CD4-positive, alpha-beta T cell treated with Interleukin-2 at 100 ng/mL for 4 hours (primary cell): Measurements from ENCODE around the gene GNAT1.
A peak's percentile ranks its signal among the peaks of the same experiment; 100 is the strongest.

ENCODE experiments used
- DNase-seq: peaks from one replicate; pipeline ENCODE4 v3.0.0-alpha.2; 2020; ENCODE audit warnings: low spot score

The GNAT1 gene

DNA sequence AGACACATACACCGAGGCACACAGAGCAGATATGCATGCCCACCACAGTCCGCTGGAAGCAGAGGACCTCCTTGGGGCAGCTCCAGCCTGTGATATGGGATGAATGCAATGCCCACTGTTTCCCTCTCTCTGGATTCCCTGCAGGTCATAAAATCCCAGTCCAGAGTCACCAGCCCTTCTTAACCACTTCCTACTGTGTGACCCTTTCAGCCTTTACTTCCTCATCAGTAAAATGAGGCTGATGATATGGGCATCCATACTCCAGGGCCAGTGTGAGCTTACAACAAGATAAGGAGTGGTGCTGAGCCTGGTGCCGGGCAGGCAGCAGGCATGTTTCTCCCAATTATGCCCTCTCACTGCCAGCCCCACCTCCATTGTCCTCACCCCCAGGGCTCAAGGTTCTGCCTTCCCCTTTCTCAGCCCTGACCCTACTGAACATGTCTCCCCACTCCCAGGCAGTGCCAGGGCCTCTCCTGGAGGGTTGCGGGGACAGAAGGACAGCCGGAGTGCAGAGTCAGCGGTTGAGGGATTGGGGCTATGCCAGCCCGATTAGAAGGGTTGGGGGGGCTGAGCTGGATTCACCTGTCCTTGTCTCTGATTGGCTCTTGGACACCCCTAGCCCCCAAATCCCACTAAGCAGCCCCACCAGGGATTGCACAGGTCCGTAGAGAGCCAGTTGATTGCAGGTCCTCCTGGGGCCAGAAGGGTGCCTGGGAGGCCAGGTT lies at the start of gene GNAT1:
Gene GNAT1 (plus strand): TSS at position 675 of the 725 bp plus-strand sequence. CDS start 116 bp downstream, outside the sequence.
- no peak for DNase-seq

DNA sequence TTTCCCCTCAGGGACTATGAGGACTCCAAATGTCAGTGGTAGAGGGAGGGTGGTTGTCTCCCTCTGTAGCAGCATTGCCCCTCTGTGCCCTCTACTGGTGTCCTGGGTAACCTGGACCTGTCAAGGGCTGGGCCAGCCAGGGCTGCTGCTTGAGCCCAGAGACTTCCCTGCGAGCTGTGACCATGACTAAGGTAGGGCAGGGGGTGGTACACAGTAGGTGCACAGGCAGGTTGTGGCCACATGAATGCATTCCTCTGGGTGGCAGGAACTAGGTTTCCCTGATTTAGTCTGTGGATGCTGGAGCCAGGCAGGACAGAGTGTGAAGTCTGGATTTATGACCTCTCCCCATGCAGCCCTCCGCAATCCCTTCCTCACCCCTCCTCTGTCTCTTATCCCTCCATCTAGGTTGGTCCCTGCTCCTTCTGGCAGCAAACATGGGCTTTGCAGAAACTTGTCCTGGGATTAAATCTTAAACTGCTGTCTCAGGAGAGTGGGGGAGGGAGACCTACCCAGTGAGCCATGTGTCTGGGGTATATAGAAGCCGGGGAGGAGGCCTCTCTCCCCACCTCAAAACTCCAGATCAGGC lies 45.0 kb upstream of the GNAT1 start:
- no peak for DNase-seq

DNA sequence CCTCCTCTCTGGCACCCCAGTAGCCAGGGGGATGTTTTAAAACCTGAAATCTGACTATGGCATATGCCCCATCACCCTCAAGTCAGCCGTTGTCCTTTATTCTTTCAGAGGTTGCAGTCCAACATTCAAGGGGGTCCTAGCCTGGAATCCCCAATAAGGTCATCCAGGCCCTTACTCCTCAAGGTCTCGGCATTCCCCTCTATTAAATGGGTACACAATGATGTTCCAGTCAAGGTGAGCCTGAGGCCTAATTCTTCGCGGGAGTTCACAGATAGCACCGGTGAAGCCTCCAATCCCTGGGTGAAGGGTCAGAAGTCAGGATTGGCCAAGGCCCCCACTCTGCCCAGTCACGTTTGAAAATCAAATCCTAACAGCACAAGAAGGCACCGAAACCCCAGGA lies 44.4 kb upstream of the GNAT1 start:
- no peak for DNase-seq

DNA sequence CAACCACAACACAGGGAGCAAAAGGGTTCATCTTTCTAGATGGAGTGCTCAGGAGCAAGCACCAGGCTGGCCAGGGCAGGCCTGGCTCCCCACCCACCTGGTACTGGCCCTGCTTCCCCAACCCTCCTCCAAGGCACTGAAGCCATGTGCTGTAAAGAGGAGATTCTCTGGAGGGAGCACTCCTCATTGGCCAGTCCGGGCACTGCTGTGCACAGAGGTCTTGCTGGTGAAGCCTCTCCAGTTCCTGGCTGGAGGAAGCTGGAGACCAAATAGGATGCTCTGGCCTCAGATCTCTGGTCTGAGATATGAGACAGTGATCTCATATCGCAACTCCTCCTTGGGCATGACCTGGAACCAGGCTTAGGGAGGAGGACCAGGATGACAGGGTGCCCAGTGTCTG lies 44.0 kb upstream of the GNAT1 start:
- no peak for DNase-seq

DNA sequence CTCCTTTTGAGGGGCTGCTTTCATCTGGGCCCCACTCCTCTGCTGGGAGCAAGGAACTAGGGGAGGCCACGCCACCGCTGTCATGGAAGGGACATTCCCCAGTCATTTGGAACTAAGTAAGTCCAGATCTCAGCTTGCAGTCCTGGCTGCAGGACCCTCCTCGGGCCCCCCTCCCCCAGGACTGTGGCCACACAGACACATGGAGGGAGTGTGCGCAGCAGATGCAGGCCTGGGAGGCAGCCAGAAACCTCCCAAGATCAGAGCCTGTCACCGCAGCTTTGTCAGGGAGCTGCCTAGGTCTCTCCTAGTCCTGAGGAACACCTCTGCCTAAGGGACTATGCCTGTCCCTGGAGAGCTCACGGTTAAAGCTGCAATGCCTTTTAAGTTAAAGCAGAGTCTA lies 43.5 kb upstream of the GNAT1 start:
- DNase-seq, result no peak

DNA sequence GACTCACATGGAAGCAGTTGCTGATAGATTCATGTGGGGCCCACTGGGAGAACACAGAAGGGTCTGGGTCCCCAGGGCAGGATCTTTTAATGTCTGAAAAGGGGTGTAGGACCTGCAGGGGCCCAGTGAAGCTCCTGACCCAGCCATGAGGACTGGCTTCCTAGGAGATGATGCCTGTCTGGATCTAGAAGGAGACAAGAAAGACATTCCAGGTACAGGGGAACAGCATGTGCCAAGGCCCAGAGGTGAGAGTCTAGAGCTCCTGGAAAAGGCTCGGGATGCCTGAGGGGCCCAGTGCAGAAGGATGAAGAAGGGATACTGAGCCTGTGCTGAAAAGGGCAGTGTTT lies 41.0 kb upstream of the GNAT1 start:
- DNase-seq, result no peak

DNA sequence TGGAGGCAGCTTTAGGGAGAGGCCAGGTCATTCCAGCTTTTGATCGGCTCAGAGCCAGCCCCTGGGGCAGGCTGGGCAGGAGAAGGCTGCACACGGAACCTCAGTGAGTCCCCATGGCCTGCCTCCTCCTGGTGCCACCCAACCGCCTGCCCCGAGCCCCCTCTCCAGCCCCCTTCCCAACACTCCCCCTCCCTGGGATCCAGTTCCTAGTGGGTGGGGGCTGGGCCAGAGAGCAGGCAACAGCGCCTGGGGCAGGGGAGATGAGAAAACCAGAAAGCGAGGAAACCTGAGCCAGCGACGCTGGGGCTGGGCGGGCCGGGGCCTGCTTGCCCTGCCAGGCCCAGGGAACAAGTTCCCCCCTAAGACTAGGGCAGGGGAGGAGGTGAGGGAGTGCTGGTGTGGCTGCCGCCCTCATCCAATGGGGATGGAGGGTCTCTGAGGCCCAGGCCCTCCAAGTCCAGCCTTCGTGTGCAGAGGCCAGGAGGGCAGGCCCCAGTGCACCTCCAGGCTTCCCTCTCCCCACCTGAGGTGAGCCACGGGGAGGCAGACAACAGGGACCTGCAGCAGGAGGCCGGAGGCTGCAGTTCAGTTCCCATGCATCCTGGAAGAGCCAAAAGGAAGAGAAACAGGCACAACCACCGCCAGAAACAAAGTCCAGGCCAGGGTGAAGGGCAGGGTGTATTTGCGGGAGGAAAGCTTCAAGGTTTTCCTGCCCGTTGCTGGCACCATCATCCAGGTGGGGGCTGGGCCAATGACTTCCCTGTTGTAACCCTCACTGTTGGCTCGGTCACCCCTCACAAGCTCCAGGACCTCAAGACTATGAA lies 40.3 kb upstream of the GNAT1 start:
- DNase-seq, result no peak

DNA sequence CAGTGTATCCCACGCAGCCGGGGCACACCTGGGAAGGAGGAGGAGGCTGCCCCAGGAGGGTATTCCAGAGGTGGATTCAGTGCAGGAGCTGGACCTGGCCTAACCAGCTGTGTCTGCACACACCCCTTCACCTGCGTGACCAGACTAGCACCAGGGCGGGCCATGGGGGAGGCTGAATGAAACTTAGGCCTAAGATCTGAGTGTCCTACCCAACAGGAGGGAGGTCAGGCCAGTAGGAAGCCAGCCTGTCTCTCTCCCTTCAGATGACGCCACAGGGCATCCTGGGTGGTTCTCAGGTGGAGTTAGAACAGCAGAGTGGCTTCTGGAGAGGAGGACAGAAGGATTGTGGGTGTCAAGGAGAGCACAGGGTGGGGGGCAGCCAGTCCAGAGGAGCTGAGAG lies 39.7 kb upstream of the GNAT1 start:
- DNase-seq, result no peak

DNA sequence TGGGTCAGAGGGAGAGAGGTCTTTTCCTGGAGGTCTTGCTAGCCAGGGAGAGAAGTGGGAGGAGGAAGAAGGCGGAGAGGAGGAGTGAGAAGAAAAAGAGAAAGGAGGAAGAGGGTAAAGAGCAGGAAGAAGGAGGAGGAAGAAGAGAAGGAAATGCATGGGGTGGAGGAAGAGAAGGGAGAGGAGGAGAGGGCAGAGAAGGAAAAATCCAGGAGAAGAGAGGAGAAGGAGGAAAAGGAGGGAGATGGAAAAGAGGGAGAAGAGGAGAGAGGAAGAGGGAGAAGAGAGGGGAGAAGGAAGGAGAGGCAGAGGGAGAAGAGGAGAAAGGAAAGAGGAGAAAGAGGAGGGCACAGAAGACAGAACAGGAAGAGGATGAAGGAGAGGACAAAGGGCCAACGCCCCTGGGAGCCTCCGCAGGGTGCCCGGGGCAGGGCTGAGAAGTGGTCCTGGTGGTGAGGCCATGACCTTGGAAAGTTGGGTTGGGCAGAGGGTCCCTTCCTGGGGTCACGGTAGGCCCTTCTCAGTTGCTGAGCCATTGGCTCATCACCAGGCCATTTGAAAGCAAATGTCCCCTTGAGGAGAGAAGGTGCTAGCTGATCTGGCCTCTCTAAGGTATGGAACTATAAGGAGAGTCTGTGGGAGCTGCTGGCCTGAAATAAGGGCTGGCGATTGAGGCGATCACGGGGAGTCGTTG lies 37.5 kb upstream of the GNAT1 start:
- DNase-seq, result no peak

DNA sequence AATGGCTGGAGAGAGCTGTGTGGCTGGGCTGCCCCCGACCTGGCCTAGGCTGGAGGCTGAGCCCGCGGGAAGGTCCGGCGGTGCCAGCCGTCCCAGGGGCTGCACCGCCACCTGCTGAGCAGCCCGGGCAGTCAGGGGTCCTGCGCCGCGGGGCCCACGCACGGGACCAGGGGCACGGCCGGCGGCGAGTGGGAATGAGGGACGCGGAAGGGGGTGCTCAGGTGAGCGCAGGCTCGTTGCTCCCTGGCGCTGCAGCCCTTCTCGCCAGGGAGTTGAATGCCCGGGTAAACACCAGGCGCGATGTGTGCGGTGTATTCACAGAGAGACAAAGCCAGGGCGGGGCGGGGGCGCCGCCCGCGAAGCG lies 37.0 kb upstream of the GNAT1 start:
- DNase-seq, result no peak

DNA sequence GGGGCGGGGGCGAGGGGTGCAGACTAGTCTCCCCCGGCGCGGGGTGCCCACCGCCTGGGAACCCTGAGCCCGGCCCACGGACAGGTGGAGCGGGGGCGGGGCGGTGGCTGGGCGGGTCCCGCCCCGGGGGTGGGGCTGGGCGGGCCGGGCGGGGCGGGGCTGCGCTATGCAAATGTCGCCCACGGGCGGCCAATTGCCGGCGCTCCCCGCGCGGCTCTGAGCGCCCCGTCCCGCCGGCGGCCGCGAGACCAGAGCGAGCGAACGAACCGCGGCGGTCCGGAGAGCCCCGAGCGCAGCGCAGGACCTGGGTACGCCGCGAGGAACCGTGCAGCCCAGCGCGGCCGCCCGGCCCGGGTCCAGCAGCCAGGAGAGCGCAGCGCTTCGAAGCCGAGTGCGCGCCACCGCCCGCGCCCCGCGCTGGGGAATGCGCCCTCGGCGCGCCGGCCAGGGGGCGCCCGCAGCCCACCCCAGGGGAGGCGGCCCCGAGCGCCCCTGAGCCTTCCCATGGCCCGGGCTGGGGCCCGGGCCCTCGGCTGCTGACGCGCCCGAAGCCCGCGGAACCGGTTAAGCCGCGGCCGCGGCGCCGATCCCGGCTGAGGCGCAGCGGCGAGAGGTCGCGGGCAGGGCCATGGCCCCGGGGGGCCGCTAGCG lies 36.4 kb upstream of the GNAT1 start, which contains the start of gene SEMA3F:
Gene SEMA3F (plus strand): TSS at position 485 of the 651 bp plus-strand sequence. CDS start 4,299 bp downstream, outside the sequence.
- peak; percentile 56 for DNase-seq

DNA sequence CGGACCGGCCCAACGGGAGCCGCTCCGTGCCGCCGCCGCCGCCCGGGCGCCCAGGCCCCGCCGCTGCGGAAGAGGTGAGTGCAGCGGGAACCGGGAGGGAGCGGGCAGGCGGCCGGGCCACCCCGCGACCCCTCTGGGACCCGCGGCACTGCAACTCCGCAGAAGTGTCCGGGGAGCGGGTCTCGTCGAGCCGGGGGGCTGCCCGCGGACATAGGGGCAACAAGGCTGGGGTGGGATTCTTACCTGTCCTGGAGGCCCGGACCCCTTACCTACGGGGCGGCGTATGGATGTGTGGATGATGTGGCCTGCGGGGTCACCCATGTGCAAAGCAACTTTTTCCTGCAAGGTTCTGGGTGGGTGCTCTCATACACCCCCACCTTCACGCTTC lies 35.9 kb upstream of the GNAT1 start:
- DNase-seq, result no peak

DNA sequence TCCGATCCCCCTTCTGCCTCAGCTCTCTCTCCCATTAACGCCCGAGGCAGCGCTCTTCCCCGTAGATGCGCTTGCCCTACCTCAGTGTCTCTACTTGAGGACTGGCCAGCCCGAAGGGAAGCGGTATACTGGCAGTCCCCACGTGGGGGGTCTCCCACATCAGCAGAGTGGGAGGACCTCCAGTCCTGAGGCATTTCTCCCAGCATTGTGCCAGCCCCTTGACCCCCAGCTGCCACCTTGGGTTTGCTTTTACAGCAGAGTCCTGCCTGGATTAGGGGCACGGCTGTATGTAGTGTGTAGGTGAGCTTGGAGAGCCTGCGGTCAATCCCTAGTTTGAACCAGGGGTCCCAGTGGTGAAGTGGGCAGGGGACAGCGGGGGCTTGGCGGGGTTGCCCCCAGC lies 35.5 kb upstream of the GNAT1 start:
- no peak for DNase-seq

DNA sequence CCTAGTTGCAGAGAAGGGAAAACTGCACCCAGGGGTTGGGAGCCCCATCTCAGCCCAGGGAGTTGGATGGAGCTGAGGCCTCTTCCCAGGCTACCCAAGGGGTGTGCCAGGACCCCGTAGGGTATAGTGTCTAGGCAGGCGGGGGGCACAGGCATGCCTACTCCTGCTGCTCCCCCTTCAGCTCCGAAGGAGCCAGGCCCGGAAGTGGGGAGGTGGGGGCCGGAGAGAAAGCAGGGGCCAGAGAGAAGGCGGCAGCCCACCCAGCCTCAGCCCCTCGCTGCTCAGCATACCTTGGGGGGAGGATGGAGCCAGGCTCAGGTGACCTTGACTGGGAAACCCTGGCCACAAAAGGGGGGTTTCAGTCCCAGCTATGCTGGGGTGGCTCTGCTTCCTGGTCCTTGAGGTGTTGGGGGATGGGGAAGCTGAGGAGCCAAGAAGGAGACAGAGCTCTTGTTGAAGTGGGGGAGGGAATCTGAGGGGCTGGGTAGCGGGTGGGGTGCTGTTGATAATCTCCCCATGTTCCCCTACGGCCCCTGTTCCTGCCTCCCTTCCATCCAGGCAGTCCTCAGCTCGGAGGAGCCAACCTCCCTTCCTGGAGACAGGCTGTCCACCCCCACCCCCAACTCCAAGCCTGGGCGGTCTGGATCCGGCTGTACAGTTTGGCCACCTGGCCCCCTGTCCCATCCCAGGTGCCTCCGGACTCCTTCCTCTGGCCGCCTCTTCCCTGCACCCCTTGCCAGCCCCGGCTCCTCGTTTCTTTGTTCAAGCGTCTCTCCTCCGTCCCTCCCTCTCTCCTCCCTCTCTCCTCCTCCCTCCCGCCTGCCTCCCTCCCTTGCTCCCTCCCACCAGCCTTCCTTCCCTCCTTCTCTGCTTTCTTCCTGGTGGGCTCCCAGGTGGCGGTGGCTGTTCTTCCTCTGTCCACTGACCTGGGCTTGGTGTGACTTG lies 34.6 kb upstream of the GNAT1 start:
- DNase-seq, result no peak

DNA sequence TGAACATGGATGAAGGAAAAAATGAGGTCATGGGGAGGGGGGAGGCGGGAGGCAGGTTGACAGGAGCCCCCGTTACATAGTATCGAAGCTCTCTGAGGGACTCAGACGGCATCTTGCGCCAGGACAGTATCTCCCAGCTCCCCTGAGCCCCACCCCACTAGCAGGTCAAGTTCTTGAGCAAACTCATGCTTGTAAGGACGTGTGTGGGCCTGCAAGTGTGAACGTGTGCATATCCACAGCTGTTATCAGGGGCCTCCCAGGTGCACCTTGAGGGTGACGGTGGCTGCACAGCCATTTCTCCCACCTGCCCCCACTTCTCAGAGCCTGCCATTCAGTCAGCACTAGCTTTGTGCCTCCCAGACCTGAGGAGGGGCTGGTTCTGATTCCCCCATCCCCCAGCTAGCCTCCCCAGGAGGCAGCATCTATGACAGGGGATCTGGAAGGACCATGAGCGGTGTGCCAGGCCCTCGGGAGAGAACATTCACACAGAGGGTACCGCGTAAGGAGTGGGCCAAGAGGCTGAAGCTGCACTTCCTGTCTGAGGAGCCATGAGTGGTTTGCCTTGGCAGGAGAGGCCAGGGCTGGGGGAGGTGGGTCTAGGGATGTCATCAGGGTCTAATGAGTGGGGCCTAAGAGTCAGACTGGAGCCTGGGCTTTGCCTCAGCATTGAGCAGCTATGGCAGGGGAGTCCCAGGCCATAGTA lies 33.4 kb upstream of the GNAT1 start:
- DNase-seq, result no peak

DNA sequence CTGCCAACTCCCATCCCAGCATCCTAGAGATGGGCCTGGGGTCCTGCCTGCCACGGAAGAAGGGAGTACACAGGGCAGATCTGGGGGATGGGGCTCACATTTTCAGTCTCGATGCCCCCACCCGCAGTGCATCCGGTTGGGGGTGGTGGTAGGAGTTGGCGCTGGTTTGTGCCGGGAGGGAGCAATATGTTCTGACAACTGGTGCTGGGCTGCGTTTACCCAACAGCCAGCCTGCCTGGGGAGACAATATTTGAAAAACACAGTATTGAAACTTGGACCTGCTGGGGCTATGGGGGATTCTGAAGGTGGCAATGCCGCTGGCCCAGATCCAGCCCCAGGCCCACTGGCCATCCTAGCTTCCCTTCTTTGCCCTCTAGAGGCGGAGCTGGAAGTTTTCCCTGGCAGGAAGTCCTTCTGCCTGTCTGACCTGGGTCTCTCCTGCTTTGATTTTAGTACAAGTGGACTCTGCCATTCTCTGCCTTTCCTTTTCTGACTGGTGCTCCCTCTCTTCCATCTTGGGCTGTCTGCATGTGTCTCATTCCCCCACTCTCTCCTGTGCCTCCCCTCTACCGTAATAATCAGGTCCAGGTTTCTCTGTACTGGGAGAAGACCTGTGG lies 32.8 kb upstream of the GNAT1 start:
- no peak for DNase-seq

DNA sequence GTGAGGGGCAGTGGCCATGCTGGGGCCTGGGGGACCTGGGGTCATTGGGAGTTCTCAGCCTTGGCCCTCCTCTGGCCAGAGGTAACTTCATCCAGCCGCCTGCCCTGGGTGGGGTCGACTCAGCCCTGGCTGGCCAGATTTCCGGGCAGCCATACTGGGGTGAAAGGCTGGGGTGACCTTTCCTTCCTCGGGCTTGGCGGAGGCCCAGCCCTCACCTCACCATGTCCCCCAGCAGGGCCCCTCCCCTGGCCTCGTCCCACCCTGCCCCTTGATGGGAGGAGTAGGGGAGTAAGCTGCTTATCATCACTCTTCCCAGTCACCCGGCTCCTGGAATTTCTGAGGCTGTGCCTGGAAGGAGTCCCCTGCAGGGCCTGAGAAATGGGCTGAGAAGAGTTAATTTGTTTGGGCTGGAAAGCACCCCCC lies 30.8 kb upstream of the GNAT1 start:
- DNase-seq, result no peak

DNA sequence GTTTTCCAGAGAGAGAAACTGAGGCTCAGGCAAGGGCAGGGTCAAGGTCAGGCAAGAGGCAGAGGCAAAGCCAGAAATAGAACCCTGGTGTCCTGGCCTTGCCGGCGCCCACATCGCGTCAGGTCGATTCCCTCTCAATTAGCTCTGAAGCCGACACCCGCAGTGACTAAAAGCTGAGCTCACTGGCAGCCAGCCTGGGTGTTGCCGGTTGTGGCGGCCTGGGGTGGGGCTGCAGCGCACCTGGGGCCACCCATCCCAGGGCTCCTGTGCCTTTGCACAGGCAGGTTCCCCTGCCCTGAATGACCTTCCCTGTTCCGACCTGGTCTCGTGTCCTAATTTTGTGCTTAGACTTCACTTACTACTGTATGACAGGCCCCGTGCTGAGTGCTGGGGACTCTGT lies 30.1 kb upstream of the GNAT1 start:
- no peak for DNase-seq

DNA sequence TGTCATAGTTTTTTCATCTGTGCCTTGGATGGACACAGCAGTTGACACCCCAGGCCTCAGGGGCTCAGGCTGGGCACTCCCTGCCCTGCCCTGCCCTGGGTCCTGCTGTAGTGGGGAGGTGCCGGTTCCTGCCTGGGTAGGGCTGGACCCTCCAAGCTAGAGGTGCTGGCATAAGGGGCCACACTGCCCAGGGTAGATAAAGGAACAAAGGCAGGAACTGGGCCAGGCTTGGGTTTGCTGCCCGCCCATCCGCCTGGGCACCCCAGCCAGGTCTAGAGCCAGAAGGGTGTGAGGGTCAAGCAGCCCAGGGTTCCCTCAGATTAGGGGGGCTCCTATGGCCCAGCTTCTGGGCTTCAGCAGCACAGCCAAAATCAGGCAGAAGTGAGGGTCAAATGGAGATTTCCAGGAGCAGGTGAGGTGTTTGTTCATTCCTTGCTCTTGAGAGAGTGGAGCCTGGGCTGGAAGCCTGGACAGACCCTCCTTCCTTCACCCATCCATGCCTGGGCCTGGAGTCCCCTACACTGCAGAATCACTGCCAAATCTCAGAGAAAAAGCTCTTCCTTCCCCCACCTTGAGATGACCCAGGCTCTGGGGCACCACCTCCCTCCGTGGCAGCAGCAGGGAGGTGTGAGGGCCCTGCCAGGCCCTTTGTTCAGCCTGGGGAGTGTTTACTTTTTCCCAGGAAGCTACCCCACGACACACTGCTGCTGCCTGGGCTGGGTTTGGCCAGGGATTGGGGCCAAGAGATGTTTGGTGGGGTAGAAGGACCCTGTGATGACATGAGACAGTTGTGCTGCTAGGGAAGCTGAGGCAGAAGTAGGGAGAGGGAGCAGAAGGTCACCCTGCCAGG lies 29.2 kb upstream of the GNAT1 start:
- no peak for DNase-seq
